HG02588 (cell line): Measurements from ENCODE around the gene STPG1.

ENCODE experiments used
- ATAC-seq: cut with Tn5 transposase; IDR thresholded peaks from one replicate; pipeline ENCODE4 v1.9.1; 2021; ENCODE audit warnings: mild to moderate bottlenecking, moderate library complexity; ENCODE audit not compliant: unreplicated experiment

STPG1 gene

GRCh38 chr1:24319962-24320361, 93.6 kb downstream of the STPG1 start:
- ATAC-seq, result no peak

GRCh38 chr1:24319312-24319863, 94.2 kb downstream of the STPG1 start, which contains the start of gene GRHL3:
Gene GRHL3 (plus strand): TSS chr1:24319357. CDS start chr1:24319552, 195 bp downstream.
- ATAC-seq, result no peak

- no peak for ATAC-seq
These were observed 94.8 kb downstream of the STPG1 start for GRCh38 chr1:24318615-24319311.

- ATAC-seq, result no peak
These were observed 95.5 kb downstream of the STPG1 start for GRCh38 chr1:24317956-24318614.

- ATAC-seq, result no peak
These were observed 96.5 kb downstream of the STPG1 start for GRCh38 chr1:24317081-24317480.

- no peak for ATAC-seq
These were observed 96.9 kb downstream of the STPG1 start for GRCh38 chr1:24316645-24317044.

GRCh38 chr1:24315391-24315790, 98.2 kb downstream of the STPG1 start:
- no peak for ATAC-seq

GRCh38 chr1:24311741-24312140, 101.8 kb downstream of the STPG1 start:
- no peak for ATAC-seq

GRCh38 chr1:24311234-24311633, 102.3 kb downstream of the STPG1 start:
- ATAC-seq, result no peak

- ATAC-seq, result no peak
These were observed 103.7 kb downstream of the STPG1 start for GRCh38 chr1:24309762-24310485.

GRCh38 chr1:24308365-24309015, 105.1 kb downstream of the STPG1 start:
- no peak for ATAC-seq
